Activated CD8-positive, alpha-beta T cell treated with anti-CD3 and anti-CD28 coated beads for 36 hours (primary cell): ENCODE measurements around the gene PTPRG. TPM values are rescaled to one million over a fixed set of nuclear protein-coding genes. Genes with fewer than 3 reads are reported as not detected.

Experiments used
- ATAC-seq: fragments of 200-7000 bp; cut with Tn5 transposase; one replicate; pipeline ENCODE4 v1.10.0; 2021; ENCODE audit warnings: mild to moderate bottlenecking, moderate library complexity
- CTCF ChIA-PET: fragments of 350-600 bp; sonication (Branson Sonifier 250); formaldehyde crosslinking; loops from one replicate; lab custom pipeline; 2021; ENCODE audit warnings: antibody characterized with exemption; lab: Charles Lee
- POLR2A ChIA-PET: fragments of 350-600 bp; sonication (Branson Sonifier 250); formaldehyde crosslinking; loops from one replicate; lab custom pipeline; 2021; ENCODE audit warnings: antibody characterized with exemption; lab: Charles Lee
- DNase-seq: peaks from one replicate; pipeline ENCODE4 v3.0.0-alpha.2; 2020
- H3K27ac Mint-ChIP-seq: one replicate; pipeline ENCODE4 v1.8.0; 2021; ENCODE audit warnings: mild to moderate bottlenecking, mixed read lengths
- H3K27me3 Mint-ChIP-seq: one replicate; pipeline ENCODE4 v1.8.0; 2021; ENCODE audit warnings: mixed read lengths
- H3K36me3 Mint-ChIP-seq: one replicate; pipeline ENCODE4 v1.8.0; 2021; ENCODE audit warnings: low read depth, mixed read lengths
- H3K4me1 Mint-ChIP-seq: one replicate; pipeline ENCODE4 v1.8.0; 2021; ENCODE audit warnings: low read depth, mixed read lengths
- H3K4me3 Mint-ChIP-seq: one replicate; pipeline ENCODE4 v1.8.0; 2021; ENCODE audit warnings: mild to moderate bottlenecking, moderate library complexity, mixed read lengths
- H3K9me3 Mint-ChIP-seq: one replicate; pipeline ENCODE4 v1.8.0; 2021; ENCODE audit warnings: mixed read lengths
- intact Hi-C: fragments of 100-400 bp; cut with micrococcal nuclease; formaldehyde crosslinking; loops from one replicate; pipeline ENCODE4 v1.10.0; 2022
- total RNA-seq, 2 experiments: library from RNA; stranded (reverse); gene quantifications; one replicate each; pipeline ENCODE4 v1.2.3, GENCODE V29; 2021
- TF ChIP-seq, protein P1 (sequence below): fragments of 200-600 bp; IDR thresholded peaks from one replicate; pipeline ENCODE4 v1.8.0; 2022; ENCODE audit warnings: antibody characterized with exemption, mild to moderate bottlenecking

The PTPRG gene
- total RNA-seq, 2 experiments from 2014 or later: not detected

DNA sequence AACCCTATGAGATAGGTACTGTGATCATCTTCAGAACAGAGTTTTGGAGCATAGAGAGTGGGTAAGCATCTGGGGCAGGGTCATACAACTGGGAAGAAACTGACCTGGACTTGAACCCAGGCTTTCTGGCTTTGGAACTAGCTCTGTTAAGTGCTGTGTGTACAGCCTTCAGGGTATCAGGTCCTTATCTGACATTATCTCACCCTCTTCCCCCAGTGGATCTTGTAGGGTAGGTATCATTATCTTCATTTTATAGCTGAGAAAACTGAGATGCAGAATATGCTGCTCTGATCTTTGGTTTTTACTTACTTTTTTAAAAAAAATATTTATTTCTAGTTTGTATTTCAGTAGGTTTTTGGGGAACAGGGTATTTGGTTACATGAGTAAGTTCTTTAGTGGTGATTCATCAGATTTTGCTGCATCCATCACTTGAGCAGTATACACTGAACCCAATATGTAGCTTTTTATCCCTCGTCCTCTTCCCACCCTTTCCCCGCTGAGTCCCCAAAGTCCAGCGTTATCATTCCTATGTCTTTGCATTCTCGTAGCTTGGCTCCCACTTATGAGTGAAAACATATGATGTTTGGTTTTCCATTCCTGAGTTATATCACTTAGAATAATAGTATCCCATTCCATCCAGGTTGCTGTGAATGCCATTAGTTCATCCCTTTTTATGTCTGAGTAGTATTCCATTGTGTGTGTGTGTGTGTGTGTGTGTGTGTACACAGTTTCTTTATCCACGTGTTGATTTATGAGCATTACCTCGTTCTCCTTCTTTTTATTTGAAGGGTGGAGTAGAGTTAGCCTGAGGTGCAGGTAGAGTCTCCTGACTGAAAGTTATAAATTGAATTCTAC is 271.2 kb downstream of the PTPRG start:
- DNase-seq (no peak), ATAC-seq (no peak)
- POLR2A ChIA-PET: no interaction called here
- intact Hi-C loops: no loop called here
- no peak overlapping the region for H3K4me3 Mint-ChIP-seq
- no peaks in the 10 kb centered on the region for H3K4me1 Mint-ChIP-seq
- no peak overlapping the region for H3K27ac Mint-ChIP-seq
- H3K9me3 Mint-ChIP-seq: no peaks in the 10 kb centered on the region
- TF ChIP-seq, protein P1, sequence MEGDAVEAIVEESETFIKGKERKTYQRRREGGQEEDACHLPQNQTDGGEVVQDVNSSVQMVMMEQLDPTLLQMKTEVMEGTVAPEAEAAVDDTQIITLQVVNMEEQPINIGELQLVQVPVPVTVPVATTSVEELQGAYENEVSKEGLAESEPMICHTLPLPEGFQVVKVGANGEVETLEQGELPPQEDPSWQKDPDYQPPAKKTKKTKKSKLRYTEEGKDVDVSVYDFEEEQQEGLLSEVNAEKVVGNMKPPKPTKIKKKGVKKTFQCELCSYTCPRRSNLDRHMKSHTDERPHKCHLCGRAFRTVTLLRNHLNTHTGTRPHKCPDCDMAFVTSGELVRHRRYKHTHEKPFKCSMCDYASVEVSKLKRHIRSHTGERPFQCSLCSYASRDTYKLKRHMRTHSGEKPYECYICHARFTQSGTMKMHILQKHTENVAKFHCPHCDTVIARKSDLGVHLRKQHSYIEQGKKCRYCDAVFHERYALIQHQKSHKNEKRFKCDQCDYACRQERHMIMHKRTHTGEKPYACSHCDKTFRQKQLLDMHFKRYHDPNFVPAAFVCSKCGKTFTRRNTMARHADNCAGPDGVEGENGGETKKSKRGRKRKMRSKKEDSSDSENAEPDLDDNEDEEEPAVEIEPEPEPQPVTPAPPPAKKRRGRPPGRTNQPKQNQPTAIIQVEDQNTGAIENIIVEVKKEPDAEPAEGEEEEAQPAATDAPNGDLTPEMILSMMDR: no peak
- CTCF ChIA-PET: no interaction called here
- no peaks in the 10 kb centered on the region for H3K36me3 Mint-ChIP-seq
- peaks cover 1% of the 10 kb centered on the region for H3K27me3 Mint-ChIP-seq

GRCh38 chr3:61839256-61839655 is 277.9 kb downstream of the PTPRG start:
- ChIA-PET POLR2A (no interaction called here), CTCF (interaction anchor here (1.2 kb wide), 1 partner anchor 349 kb away, joined by 3 read pairs; no protein-coding TSS in a partner anchor)
- ATAC-seq (no peak), DNase-seq (no peak)
- intact Hi-C loops: no loop called here
- H3K27ac Mint-ChIP-seq: no peak overlapping the region
- H3K36me3 Mint-ChIP-seq: no peaks in the 10 kb centered on the region
- H3K9me3 Mint-ChIP-seq: no peaks in the 10 kb centered on the region
- H3K4me1 Mint-ChIP-seq: no peaks in the 10 kb centered on the region
- TF ChIP-seq, protein P1: no peak
- no peak overlapping the region for H3K4me3 Mint-ChIP-seq
- H3K27me3 Mint-ChIP-seq: peaks cover 3% of the 10 kb centered on the region

- TF ChIP-seq, protein P1: no peak
- DNase-seq (no peak), ATAC-seq (no peak)
- CTCF ChIA-PET: interaction anchor here (0.8 kb wide), 1 partner anchor 347 kb away, joined by 3 read pairs; no protein-coding TSS in a partner anchor
- Mint-ChIP-seq H3K36me3 (no peaks in the 10 kb centered on the region), H3K9me3 (no peaks in the 10 kb centered on the region), H3K4me3 (no peak overlapping the region), H3K27ac (no peak overlapping the region), H3K27me3 (peaks cover 3% of the 10 kb centered on the region), H3K4me1 (no peaks in the 10 kb centered on the region)
- intact Hi-C loops: no loop called here
- POLR2A ChIA-PET: no interaction called here
Measured at GRCh38 chr3:61841111-61841845, 279.9 kb downstream of the PTPRG start.

GRCh38 chr3:61841988-61842387 is 280.6 kb downstream of the PTPRG start:
- TF ChIP-seq, protein P1: no peak
- Mint-ChIP-seq H3K4me1 (no peaks in the 10 kb centered on the region), H3K4me3 (no peak overlapping the region), H3K9me3 (no peaks in the 10 kb centered on the region), H3K27me3 (peaks cover 4% of the 10 kb centered on the region), H3K27ac (no peak overlapping the region), H3K36me3 (no peaks in the 10 kb centered on the region)
- ATAC-seq (no peak), DNase-seq (no peak)
- ChIA-PET CTCF (interaction anchor here (0.8 kb wide), 1 partner anchor 347 kb away, joined by 3 read pairs; no protein-coding TSS in a partner anchor), POLR2A (no interaction called here)
- intact Hi-C loops: no loop called here

DNA sequence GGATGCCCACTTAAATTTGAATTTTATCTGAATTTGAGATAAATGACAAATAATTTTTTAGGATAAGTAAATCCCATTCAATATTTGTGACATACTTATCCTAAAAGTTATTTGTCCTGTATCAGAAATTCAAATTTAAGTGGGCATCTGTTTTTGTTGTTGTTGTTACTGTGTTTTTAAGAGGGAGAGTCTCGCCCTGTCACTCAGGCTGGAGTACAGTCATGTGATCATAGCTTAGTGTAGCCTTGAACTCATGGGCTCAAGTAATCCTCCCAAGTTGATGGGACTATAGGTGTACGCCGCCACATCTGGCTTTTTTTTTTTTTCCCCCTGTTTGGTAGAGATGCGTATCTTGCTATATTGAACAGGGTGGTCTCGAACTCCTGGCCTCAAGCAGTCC is 283.0 kb downstream of the PTPRG start:
- TF ChIP-seq, protein P1: no peak
- ChIA-PET CTCF (no interaction called here), POLR2A (no interaction called here)
- intact Hi-C loops: no loop called here
- H3K9me3 Mint-ChIP-seq: no peaks in the 10 kb centered on the region
- DNase-seq: no peak
- peaks cover 4% of the 10 kb centered on the region for H3K27me3 Mint-ChIP-seq
- no peaks in the 10 kb centered on the region for H3K4me1 Mint-ChIP-seq
- ATAC-seq: no peak
- no peaks in the 10 kb centered on the region for H3K36me3 Mint-ChIP-seq
- no peak overlapping the region for H3K4me3 Mint-ChIP-seq
- no peak overlapping the region for H3K27ac Mint-ChIP-seq
